Suprapubic skin (tissue), 4 donors: ENCODE data around the gene DAW1. TPM values are rescaled to one million over a fixed set of nuclear protein-coding genes. Genes with fewer than 3 reads are reported as not detected.

Source experiments
- DNase-seq, 2 donors: peaks; one replicate each; pipeline ENCODE4 v3.0.0-alpha.2; 2019; ENCODE audit warnings: low spot score in 2 of 2
- H3K27ac ChIP-seq: fragments of 200-600 bp; sonication (generic); one replicate; pipeline ENCODE4 v1.5.1; 2019
- H3K27me3 ChIP-seq: fragments of 200-600 bp; sonication (generic); one replicate; pipeline ENCODE4 v1.5.1; 2019
- H3K36me3 ChIP-seq: fragments of 200-600 bp; sonication (generic); one replicate; pipeline ENCODE4 v1.5.1; 2019
- H3K4me1 ChIP-seq: fragments of 200-600 bp; sonication (generic); one replicate; pipeline ENCODE4 v1.5.1; 2019
- H3K4me3 ChIP-seq: fragments of 200-600 bp; sonication (generic); one replicate; pipeline ENCODE4 v1.5.1; 2019; ENCODE audit warnings: mild to moderate bottlenecking
- H3K9me3 ChIP-seq: fragments of 200-600 bp; sonication (generic); one replicate; pipeline ENCODE4 v1.5.1; 2019
- CTCF ChIP-seq, 2 donors: fragments of 200-600 bp in 1 of 2; fragments of 450-650 bp in 1 of 2; sonication (generic) in 1 of 2; IDR thresholded peaks; one replicate each; pipeline ENCODE4 v1.5.1; 2016 to 2019; ENCODE audit warnings: antibody characterized with exemption in 2 of 2, mild to moderate bottlenecking in 1 of 2, moderate library complexity in 1 of 2
- EP300 ChIP-seq: sonication (generic); formaldehyde crosslinking; IDR thresholded peaks from one replicate; pipeline ENCODE4 v1.6.1; 2017; ENCODE audit warnings: antibody characterized with exemption
- POLR2A ChIP-seq, 2 donors: fragments of 450-650 bp; IDR thresholded peaks; one replicate each; pipeline ENCODE4 v1.6.1; 2017; ENCODE audit warnings: antibody characterized with exemption in 2 of 2, mild to moderate bottlenecking in 2 of 2, moderate library complexity in 2 of 2
- POLR2AphosphoS5 ChIP-seq, 3 donors: sonication (generic); formaldehyde crosslinking; IDR thresholded peaks; one replicate each; pipeline ENCODE4 v1.6.1; 2017; ENCODE audit warnings: antibody characterized with exemption in 3 of 3
- WGBS: methylation state at CpG from one replicate; pipeline ENCODE4 v1.1.5; 2018; 5-methylcytosine and 5-hydroxymethylcytosine counted together
- total RNA-seq, 4 donors: library from RNA; depleted of rRNA; stranded (reverse); fragments of >200 nt; gene quantifications; one replicate each; pipeline ENCODE4 v1.1.0, GENCODE V29; 2016

DAW1 gene
- total RNA-seq, 4 donors from 2014 or later = 1.1 TPM; not detected in 3

- no peaks in the 10 kb centered on the region for H3K36me3 ChIP-seq
- no peak overlapping the region for H3K27ac ChIP-seq
- peaks cover 3% of the 10 kb centered on the region for H3K27me3 ChIP-seq
- no peak for TF ChIP-seq POLR2A (IDR thresholded peaks at IDR 0.05)
- no peak for TF ChIP-seq EP300
- TF ChIP-seq POLR2AphosphoS5 (IDR thresholded peaks at IDR 0.05) = no peak
- no peak for TF ChIP-seq CTCF (IDR thresholded peaks at IDR 0.05)
- no peak for DNase-seq
- H3K9me3 ChIP-seq = no peaks in the 10 kb centered on the region
- peaks cover 5% of the 10 kb centered on the region for H3K4me1 ChIP-seq
- 50% methylated on average over 3 of the region's 3 CpGs for WGBS
- H3K4me3 ChIP-seq = no peak overlapping the region
Observed at GRCh38 chr2:227855440-227855839, 16.0 kb upstream of the DAW1 start.

- Histone ChIP-seq H3K27ac (no peak overlapping the region), H3K27me3 (peaks cover 3% of the 10 kb centered on the region), H3K9me3 (no peaks in the 10 kb centered on the region), H3K36me3 (no peaks in the 10 kb centered on the region), H3K4me1 (peaks cover 15% of the 10 kb centered on the region), H3K4me3 (no peak overlapping the region)
- 87% methylated on average over 2 of the region's 2 CpGs for WGBS
- TF ChIP-seq POLR2A (IDR thresholded peaks at IDR 0.05) = no peak
- no peak for TF ChIP-seq EP300
- no peak for TF ChIP-seq CTCF (IDR thresholded peaks at IDR 0.05)
- no peak for TF ChIP-seq POLR2AphosphoS5 (IDR thresholded peaks at IDR 0.05)
- DNase-seq = no peak
Observed at GRCh38 chr2:227856697-227857096, 14.7 kb upstream of the DAW1 start.

- TF ChIP-seq POLR2A (IDR thresholded peaks at IDR 0.05) (no peak), CTCF (IDR thresholded peaks at IDR 0.05) (no peak), EP300 (no peak), POLR2AphosphoS5 (IDR thresholded peaks at IDR 0.05) (no peak)
- no peaks in the 10 kb centered on the region for H3K36me3 ChIP-seq
- peak in 1 of 2 donors; percentile 65 for DNase-seq
- peak overlapping the region; percentile 16 for H3K27ac ChIP-seq
- H3K27me3 ChIP-seq = peaks cover 3% of the 10 kb centered on the region
- no peak overlapping the region for H3K4me3 ChIP-seq
- 41% methylated on average over 6 of the region's 6 CpGs for WGBS
- H3K4me1 ChIP-seq = peaks cover 35% of the 10 kb centered on the region
- H3K9me3 ChIP-seq = no peaks in the 10 kb centered on the region
Observed at GRCh38 chr2:227860221-227860641, 11.2 kb upstream of the DAW1 start.

- no peak for TF ChIP-seq POLR2A (IDR thresholded peaks at IDR 0.05)
- TF ChIP-seq CTCF (IDR thresholded peaks at IDR 0.05) = no peak
- TF ChIP-seq POLR2AphosphoS5 (IDR thresholded peaks at IDR 0.05) = no peak
- no peak for TF ChIP-seq EP300
- 29% methylated on average over 2 of the region's 2 CpGs for WGBS
- Histone ChIP-seq H3K4me3 (no peak overlapping the region), H3K4me1 (peaks cover 35% of the 10 kb centered on the region), H3K9me3 (no peaks in the 10 kb centered on the region), H3K27me3 (peaks cover 3% of the 10 kb centered on the region), H3K36me3 (no peaks in the 10 kb centered on the region), H3K27ac (peak overlapping the region; percentile 16)
- DNase-seq = no peak
Observed at GRCh38 chr2:227861011-227861410, 10.4 kb upstream of the DAW1 start.

- DNase-seq = no peak
- TF ChIP-seq POLR2A (IDR thresholded peaks at IDR 0.05) = no peak
- no peak for TF ChIP-seq EP300
- TF ChIP-seq CTCF (IDR thresholded peaks at IDR 0.05) = peak; percentile 21 to 47
- TF ChIP-seq POLR2AphosphoS5 (IDR thresholded peaks at IDR 0.05) = no peak
- no peaks in the 10 kb centered on the region for H3K9me3 ChIP-seq
- H3K27me3 ChIP-seq = peaks cover 3% of the 10 kb centered on the region
- H3K27ac ChIP-seq = no peak overlapping the region
- H3K36me3 ChIP-seq = no peaks in the 10 kb centered on the region
- no peak overlapping the region for H3K4me3 ChIP-seq
- H3K4me1 ChIP-seq = peaks cover 35% of the 10 kb centered on the region
- 56% methylated on average over 8 of the region's 8 CpGs for WGBS
Observed at GRCh38 chr2:227862227-227862740, 9.1 kb upstream of the DAW1 start.
